Mucosa of gallbladder (tissue), 1 donor: ENCODE measurements around the gene DENND4B. TPM values are rescaled to one million over a fixed set of nuclear protein-coding genes. Genes with fewer than 3 reads are reported as not detected.

Experiments
- DNase-seq: peaks from one replicate; pipeline ENCODE4 v3.0.0-alpha.2; 2020; ENCODE audit warnings: low spot score
- total RNA-seq: library from RNA; stranded (reverse); gene quantifications from one replicate; pipeline ENCODE4 v1.2.1, GENCODE V29; 2021
- donor health status: DM: no; HTN: no; CAD: no.

The DENND4B gene
- total RNA-seq, 1 donor from 2014 or later, result 65.2 TPM

DNA sequence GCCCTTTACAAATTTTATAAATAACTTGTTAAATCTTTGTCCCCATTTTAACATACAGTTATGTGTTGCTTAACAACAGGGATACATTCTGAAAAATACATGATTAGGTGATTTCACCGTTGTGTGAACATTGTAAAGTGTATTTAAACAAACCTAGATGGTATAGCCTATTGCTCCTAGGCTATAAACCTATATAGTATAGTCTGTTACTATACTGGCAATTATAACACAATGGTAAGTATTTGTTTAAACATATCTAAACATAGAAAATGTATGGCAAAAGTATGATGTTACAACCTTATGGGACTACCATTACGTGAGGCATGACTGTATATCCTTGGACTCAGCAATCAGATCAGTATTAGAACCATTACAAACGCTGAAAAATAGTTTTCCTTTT is 60.4 kb downstream of the DENND4B start:
- no peak for DNase-seq

DNA sequence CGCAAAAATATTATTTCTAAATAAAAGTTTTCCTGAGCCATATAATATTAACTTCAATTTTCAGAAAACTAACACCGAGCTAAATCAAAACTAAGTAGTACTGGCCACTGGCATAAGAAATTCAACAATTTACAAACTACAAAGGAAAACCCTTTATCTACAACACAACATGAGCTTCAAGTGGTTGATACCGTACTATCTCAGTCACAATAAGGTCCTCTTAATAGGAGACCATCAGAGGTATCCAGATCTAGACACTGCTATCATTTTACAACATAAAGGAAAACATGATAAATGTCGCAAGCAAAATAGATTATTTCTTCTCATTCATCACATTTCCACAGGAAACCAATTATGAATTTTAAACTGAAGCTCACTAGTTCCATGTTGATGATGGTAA is 63.3 kb downstream of the DENND4B start:
- no peak for DNase-seq

DNA sequence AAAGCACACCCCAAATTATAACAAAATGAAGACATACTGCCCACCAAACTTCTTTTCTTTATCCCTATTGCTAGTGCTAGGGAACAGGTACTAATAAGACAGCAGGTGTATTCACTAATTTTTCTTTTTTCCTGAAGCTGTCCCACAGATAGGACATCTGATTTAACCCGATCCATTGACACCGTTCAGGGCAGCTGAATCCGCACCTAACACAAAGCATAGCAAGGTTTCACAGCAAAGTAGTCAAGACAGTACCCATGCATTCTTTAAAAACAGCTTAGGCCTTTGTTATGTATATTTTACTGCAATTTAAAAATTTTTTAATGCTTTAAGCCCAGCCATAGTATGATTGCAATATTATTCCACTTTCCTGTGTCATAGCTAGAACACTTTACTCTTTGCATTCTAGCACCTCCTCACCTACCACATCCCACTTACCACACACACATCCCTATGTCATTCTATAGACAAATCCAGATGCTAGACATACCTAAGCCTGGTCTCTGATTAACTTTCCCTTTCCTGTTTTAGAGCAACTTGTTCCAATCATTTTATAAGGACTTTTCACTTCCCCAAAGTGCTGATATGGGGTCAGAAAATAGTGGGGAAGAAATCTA is 64.1 kb downstream of the DENND4B start:
- no peak for DNase-seq

DNA sequence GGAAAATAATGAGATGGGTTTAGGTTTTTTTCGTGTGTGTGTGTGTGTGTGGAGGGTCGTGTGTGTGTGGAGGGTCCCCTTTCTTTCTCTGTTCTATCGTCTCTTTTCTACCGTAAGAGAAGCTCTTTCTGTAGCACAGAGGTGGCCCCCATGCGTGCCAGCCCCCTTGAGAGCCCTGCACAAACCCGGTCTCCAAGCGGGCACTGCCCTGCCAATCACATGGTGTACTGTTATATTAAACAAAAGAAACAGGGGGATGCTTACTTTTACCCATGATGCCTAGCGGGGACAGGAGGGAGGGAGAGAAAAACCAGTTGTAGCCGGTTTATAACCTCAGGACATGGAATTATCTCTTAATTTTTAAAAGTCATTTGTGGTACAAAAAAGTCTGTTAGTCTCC is 64.8 kb downstream of the DENND4B start:
- DNase-seq, result no peak

DNA sequence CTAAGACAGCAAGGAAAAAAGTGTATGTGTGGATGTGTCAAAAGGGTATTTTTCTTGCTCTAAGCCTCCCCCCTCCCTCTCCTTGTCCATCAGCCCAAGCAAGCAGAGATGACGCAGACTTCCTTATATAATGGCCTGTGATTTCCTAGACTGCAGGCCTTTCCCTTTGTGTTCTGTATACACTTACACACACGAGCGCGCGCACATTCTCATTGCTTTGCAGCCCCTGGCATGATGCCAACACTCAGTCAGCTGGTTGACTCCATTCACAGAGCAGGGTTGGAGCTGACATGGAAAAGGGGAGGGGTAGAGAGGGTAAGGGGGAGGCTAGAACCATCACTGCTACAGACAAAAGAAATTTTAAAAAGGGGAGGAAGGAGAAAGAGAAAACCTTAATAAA is 65.6 kb downstream of the DENND4B start:
- peak; percentile 91 for DNase-seq

DNA sequence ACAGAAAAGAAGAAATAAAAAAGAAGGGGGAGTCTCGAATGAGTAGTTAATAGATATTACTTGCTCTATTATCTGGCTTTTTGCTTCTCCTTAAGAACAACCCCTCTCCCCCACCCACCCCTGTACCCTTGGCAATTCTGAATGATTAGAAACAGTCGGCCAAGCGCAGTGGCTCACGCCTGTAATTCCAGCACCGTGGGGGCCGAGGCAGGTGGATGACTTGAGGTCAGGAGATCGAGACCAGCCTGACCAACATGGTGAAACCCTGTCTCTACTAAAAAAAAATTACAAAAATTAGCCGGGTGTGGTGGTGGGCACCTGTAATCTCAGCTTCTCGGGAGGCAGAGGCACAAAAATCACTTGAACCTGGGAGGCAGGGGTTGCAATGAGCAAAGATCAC is 66.5 kb downstream of the DENND4B start:
- no peak for DNase-seq

Other genes with a start within 250 kb of the DENND4B start
- 72.9 TPM for gene INTS3, start 218.7 kb downstream of the DENND4B start, total RNA-seq
- 22.1 TPM for gene SLC27A3, start 171.3 kb downstream of the DENND4B start, total RNA-seq
- 42.5 TPM for gene GATAD2B, start 23.7 kb downstream of the DENND4B start, total RNA-seq
- 60.6 TPM for gene CRTC2, start 11.9 kb upstream of the DENND4B start, total RNA-seq
- gene SLC39A1, start 16.8 kb upstream of the DENND4B start, total RNA-seq, result 119 TPM
- 18.5 TPM for gene CREB3L4, start 21.2 kb upstream of the DENND4B start, total RNA-seq
- 144 TPM for gene JTB, start 31.0 kb upstream of the DENND4B start, total RNA-seq
- 112 TPM for gene RAB13, start 39.6 kb upstream of the DENND4B start, total RNA-seq
- gene RPS27, start 44.0 kb upstream of the DENND4B start, total RNA-seq, result 1,416 TPM
- 0.06 TPM for gene NUP210L, start 208.4 kb upstream of the DENND4B start, total RNA-seq
- gene TPM3, start 245.4 kb upstream of the DENND4B start, total RNA-seq, result 283 TPM